ENCODE results near the gene UBE2J2. TPM values are rescaled to one million over a fixed set of nuclear protein-coding genes. Genes with fewer than 3 reads are reported as not detected.

The UBE2J2 gene
- total RNA-seq, 1 donor from 2014 or later, result 32.9 TPM

GRCh38 chr1:1270813-1271212, 2.8 kb downstream of the UBE2J2 start:
- Mint-ChIP-seq H3K27me3 (ENCODE audit: insufficient read depth, low read depth) (peaks cover 4% of the 10 kb centered on the region), H3K4me1 (peaks cover 29% of the 10 kb centered on the region), H3K4me3 (peak overlapping the region; percentile 82), H3K36me3 (peaks cover 19% of the 10 kb centered on the region), H3K9me3 (peaks cover 2% of the 10 kb centered on the region), H3K27ac (no peak overlapping the region)
- Histone ChIP-seq H3K9me3 (ENCODE audit: low read depth) (no peaks in the 10 kb centered on the region), H3K27me3 (no peaks in the 10 kb centered on the region), H4K20me1 (ENCODE audit: low read depth) (peaks cover 69% of the 10 kb centered on the region), H3F3A (ENCODE audit: low read depth) (no peaks in the 10 kb centered on the region), H3K27ac (no peak overlapping the region), H2AFZ (replicated peaks) (no peak overlapping the region), H3K36me3 (no peaks in the 10 kb centered on the region), H3K79me2 (ENCODE audit: low read depth) (peaks cover 59% of the 10 kb centered on the region), H3K4me3 (no peak overlapping the region), H3K4me2 (no peak overlapping the region), H3K4me1 (peaks cover 12% of the 10 kb centered on the region), H3K9ac (peak overlapping the region; percentile 49)
- TF ChIP-seq EZH2phosphoT487 (IDR thresholded peaks at IDR 0.05) (no peak), CTCF (IDR thresholded peaks at IDR 0.05) (no peak), EZH2 (IDR thresholded peaks at IDR 0.05) (no peak)
- no peak for DNase-seq (ENCODE audit: low spot score)

- H3K27ac Mint-ChIP-seq, result no peak overlapping the region
Observed at GRCh38 chr1:1268284-1268682, 5.4 kb downstream of the UBE2J2 start.

GRCh38 chr1:1267488-1268283, 6.0 kb downstream of the UBE2J2 start:
- Mint-ChIP-seq H3K27me3 (ENCODE audit: insufficient read depth, low read depth) (peaks cover 2% of the 10 kb centered on the region), H3K36me3 (peaks cover 21% of the 10 kb centered on the region), H3K27ac (no peak overlapping the region), H3K4me3 (peak overlapping the region; percentile 55), H3K4me1 (peaks cover 18% of the 10 kb centered on the region), H3K9me3 (no peaks in the 10 kb centered on the region)
- Histone ChIP-seq H3K27ac (no peak overlapping the region), H4K20me1 (ENCODE audit: low read depth) (peaks cover 89% of the 10 kb centered on the region), H3K36me3 (no peaks in the 10 kb centered on the region), H3K4me3 (no peak overlapping the region), H3K9me3 (ENCODE audit: low read depth) (no peaks in the 10 kb centered on the region), H3K4me1 (peaks cover 8% of the 10 kb centered on the region), H2AFZ (replicated peaks) (no peak overlapping the region), H3F3A (ENCODE audit: low read depth) (no peaks in the 10 kb centered on the region), H3K4me2 (no peak overlapping the region), H3K79me2 (ENCODE audit: low read depth) (peaks cover 50% of the 10 kb centered on the region), H3K9ac (no peak overlapping the region), H3K27me3 (no peaks in the 10 kb centered on the region)
- no peak for DNase-seq (ENCODE audit: low spot score)
- TF ChIP-seq EZH2 (IDR thresholded peaks at IDR 0.05) (no peak), EZH2phosphoT487 (IDR thresholded peaks at IDR 0.05) (no peak), CTCF (IDR thresholded peaks at IDR 0.05) (no peak)

More at GRCh38 chr1:1268284-1268682, 5.4 kb downstream of the UBE2J2 start:
- no peaks in the 10 kb centered on the region for H3K9me3 ChIP-seq (ENCODE audit: low read depth)
- no peak overlapping the region for H3K9ac ChIP-seq
- Mint-ChIP-seq H3K4me1 (peaks cover 20% of the 10 kb centered on the region), H3K36me3 (peaks cover 19% of the 10 kb centered on the region), H3K4me3 (no peak overlapping the region), H3K9me3 (no peaks in the 10 kb centered on the region), H3K27me3 (ENCODE audit: insufficient read depth, low read depth) (peaks cover 2% of the 10 kb centered on the region)
- no peaks in the 10 kb centered on the region for H3F3A ChIP-seq (ENCODE audit: low read depth)
- H3K27ac ChIP-seq, result no peak overlapping the region
- no peaks in the 10 kb centered on the region for H3K27me3 ChIP-seq
- H2AFZ ChIP-seq (replicated peaks), result no peak overlapping the region
- H3K4me1 ChIP-seq, result peaks cover 10% of the 10 kb centered on the region
- TF ChIP-seq EZH2 (IDR thresholded peaks at IDR 0.05), result no peak
- TF ChIP-seq CTCF (IDR thresholded peaks at IDR 0.05), result no peak
- TF ChIP-seq EZH2phosphoT487 (IDR thresholded peaks at IDR 0.05), result no peak
- peaks cover 91% of the 10 kb centered on the region for H4K20me1 ChIP-seq (ENCODE audit: low read depth)
- peaks cover 56% of the 10 kb centered on the region for H3K79me2 ChIP-seq (ENCODE audit: low read depth)
- no peak overlapping the region for H3K4me2 ChIP-seq
- H3K36me3 ChIP-seq, result no peaks in the 10 kb centered on the region
- H3K4me3 ChIP-seq, result no peak overlapping the region
- DNase-seq (ENCODE audit: low spot score), result no peak
